Measurements from ENCODE around the gene SYCN. TPM values are rescaled to one million over a fixed set of nuclear protein-coding genes. Genes with fewer than 3 reads are reported as not detected.

The SYCN gene
- total RNA-seq, 1 donor from 2014 or later: not detected

DNA sequence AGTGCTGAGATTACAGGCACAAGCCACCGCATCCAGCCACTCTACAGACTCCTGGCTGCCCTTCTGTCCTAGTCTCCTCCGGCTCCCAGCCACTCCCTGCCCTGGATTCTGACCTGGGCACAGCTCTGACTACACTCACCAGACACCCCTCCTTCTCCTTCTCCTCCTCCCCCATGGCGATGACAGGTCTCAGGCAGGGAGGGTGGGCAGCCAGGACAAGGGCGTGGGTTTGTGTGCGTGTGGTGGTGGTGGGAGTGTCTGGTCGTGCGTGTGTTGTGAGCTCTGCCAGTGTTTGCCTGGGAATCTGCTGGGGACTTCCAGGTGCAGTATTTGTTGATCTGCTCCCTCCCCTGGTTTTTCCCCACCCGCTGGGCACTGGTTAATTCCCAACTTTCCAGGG is 10.3 kb downstream of the SYCN start:
- no peak for DNase-seq

DNA sequence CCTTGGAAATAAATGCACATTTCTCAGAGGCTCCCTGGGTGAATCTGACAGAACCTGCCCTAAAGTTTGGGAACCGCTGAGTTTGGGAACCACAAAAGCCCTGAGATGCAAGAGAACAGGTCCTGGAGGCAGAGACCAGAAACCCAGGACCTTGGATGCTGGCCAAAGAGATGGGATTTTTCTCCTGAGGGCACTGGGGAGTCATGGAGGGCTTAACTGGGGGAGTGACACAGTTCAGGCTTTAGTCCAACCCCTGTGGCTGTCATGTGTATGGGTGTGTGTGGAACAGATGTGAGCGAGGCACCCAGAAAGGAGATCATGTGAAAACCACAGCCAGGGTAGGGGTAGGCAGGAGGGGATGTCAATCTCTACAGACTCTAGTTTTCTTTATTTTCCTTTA is 11.2 kb downstream of the SYCN start:
- DNase-seq: no peak

DNA sequence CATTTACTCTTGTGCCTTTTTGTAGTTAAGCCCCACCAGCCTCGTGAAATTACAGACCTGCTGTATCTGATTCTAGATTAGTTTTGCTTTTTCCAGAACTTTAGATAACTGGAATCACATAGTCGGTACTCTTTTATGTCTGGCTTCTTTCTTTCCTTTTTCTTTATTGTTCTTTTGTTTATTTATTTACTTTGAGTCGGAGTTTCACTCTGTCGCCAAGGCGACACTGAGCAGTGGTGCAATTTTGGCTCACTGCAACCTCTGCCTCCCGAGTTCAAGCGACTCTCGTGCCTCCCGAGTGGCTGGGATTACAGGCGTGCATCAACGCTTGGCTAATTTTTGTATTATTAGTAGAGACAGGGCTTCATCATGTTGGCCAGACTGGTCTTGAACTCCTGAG is 13.3 kb downstream of the SYCN start:
- DNase-seq: no peak

DNA sequence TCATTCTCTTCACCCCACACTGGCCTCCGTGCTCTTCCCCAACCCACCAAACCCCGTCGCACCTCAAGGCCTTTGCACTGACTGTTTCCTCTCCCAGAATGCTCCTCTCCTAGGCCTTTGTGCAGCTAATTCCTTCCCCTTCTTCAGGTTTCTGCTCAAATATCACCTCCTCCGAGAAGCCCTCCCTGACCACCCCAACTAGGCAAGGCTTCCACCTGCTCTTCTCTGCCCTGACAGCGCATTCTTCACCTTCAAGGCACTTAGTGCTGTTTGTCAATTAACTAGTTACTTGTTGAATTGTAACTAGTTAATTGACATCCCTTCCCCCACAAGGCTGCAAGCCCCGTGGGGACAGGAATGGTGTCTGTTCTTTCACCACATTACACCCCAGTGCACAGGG is 15.1 kb downstream of the SYCN start:
- no peak for DNase-seq

DNA sequence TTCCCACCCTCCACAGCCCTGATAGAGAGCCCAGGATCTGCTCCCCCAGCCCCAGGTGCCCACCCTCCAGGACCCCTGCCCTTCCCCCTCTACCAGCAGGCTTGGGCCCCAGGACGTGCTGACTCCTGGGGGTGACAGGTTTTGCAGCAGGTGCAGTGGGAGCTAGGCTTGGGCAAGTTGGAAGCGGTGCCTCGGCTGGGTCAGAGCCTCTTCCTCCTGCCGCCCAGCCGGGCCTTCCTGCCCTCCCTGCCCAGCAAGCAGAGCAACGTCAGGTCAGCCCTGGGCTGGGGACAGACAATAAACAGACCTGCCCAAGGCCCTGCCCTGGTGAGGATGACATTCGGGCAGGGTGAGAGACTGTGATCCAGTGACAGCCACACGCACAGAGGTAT is 16.5 kb downstream of the SYCN start:
- DNase-seq: no peak

DNA sequence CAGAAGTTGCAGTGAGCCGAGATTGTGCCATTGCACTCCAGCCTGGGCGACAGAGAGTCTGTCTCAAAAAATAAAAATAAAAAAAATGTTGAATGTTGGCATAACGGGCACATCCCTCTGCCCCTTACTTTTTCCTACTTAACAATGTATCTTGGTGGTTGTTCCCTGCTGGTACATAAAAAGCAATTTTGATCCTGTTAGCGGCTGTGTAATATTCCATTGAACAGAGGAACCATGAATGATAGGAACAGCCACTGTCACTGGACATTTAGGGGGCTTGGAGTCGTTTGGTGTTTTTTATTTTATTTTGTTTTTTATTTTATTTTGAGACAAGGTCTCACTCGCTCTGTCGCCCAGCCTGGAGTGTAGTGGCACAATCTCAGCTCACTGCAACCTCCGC is 17.7 kb downstream of the SYCN start:
- no peak for DNase-seq

DNA sequence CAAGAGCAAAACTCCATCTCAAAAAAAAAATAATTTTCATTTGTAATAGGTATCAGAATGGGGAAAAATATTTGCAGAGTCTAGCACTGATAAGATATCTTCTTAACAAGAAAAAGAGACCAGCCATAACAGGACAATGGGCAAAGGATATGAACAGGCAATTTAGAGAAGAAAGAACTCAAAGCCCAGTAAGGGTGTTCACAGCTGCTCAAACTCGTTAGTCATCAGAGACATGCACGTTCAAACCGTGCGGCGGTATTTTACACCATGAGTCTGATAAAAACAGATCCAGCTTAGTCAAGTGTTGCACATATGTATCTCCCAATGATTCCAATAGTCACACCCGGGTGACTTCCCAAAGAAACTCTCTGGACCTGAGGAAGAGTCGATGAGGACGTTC is 21.0 kb downstream of the SYCN start:
- DNase-seq: no peak

DNA sequence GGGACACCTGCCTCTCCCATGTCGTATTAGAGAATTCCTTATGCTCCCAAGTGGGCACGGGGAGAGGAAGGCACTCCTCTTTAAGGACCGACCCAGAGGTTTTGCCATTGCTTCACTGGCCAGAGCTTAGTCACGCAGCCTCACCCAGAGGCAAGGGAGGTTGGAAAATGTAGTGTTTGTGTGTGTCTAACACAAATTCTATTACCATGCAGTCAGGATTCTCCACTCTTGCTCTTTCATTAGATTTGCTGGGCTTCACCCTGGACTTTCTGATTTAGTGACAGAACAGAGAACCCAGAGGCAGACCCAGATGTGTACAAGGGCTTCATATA is 21.9 kb downstream of the SYCN start:
- DNase-seq: no peak

DNA sequence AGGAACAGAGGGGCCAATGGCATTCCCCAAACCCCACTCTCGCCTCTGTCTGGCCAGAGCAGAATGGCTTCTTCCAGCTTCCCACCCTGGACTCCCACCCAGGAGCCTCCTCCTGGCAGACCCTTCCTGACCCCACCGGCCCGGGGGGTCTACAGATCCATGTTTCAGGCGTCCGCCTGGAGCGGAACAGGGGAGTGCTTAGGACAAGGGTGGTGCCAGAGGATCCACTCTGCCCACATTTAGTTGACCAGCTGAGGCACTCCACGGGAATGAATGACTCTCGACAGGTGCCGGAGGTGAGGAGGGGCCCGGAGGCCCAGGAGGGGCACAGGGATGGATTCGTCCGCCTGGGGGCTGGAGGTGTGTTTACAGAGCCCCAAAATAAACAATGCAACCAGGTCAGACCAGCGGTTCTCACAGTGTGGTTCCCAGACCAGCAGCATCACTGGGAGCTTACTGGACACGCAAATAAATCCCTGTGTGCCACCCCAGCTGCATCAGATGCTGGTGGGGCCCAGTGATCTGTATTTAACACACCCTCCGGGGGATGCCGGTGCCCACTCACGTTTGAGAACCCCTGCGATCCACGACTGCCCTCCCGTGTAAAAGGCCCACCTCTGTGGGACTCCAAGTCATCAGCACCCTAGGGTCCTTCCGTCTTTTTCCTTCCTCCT is 22.4 kb downstream of the SYCN start:
- DNase-seq: no peak

DNA sequence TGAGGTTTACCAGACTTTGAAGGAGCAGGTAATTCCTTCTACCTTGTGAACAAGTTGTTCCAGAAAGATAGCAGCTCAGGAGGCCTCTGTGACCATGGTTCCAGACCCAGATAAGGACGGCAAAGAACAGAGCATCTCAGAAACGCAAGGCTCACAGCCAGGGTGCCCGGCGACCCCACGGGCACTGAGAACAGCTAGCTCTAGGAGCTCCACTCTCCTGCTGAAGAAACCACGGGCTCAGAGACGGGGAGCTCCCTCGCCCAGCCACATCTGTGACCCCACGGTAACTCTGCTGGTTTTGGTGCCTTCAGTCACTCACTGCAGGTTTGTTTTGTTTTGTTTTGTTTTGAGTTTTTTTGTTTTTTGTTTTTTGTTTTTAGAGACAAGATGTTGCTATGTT is 23.3 kb downstream of the SYCN start:
- no peak for DNase-seq

DNA sequence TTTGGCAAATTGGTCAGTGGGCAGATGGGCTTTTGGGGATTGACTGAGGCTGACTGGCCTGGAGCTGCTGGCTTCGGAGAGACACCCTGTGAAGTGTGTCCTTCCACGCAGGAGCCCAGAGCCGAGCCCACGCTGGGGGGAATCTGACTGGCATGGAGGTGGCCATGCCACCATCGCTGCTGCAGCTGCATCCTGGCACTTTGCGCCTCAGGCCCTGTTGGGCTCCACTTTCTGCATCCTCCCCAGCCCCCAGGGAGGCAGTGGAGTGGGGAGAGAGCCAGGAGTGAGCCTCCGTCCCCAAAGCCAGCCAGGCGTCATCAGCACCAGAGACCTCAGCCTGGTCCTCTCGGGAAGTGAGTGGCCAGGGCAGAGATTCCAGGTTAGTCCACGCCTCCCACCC is 24.3 kb downstream of the SYCN start:
- no peak for DNase-seq

DNA sequence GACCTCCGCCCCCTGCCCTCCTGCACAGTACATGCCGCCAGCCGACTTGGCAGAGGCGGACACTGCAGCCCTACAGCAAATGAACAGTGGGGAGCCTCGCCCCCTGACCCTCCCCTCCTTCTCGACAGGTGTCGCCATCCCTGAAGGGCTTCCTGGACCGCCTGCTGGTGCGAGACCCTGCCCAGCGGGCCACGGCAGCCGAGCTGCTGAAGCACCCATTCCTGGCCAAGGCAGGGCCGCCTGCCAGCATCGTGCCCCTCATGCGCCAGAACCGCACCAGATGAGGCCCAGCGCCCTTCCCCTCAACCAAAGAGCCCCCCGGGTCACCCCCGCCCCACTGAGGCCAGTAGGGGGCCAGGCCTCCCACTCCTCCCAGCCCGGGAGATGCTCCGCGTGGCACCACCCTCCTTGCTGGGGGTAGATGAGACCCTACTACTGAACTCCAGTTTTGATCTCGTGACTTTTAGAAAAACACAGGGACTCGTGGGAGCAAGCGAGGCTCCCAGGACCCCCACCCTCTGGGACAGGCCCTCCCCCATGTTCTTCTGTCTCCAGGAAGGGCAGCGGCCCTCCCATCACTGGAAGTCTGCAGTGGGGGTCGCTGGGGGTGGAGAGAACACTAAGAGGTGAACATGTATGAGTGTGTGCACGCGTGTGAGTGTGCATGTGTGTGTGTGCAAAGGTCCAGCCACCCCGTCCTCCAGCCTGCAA is 25.6 kb downstream of the SYCN start:
- no peak for DNase-seq

DNA sequence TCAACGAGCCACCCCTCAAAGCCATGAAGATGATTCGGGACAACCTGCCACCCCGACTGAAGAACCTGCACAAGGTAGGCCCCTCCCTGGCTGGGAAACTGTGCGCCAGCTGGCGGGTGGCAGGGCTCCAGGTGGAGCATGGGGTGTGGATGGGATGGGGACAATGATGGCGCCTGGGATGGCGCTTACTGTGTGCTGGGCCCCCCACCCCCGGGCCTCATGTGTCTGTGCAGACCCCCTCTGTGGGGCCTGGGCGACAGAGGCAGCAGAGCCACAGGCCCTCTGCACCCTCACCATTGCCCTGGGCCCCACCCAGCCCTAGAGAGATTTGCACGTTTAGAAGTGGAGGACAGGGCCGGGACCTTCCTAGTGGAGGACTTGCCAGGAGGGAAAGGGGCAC is 26.3 kb downstream of the SYCN start:
- no peak for DNase-seq

DNA sequence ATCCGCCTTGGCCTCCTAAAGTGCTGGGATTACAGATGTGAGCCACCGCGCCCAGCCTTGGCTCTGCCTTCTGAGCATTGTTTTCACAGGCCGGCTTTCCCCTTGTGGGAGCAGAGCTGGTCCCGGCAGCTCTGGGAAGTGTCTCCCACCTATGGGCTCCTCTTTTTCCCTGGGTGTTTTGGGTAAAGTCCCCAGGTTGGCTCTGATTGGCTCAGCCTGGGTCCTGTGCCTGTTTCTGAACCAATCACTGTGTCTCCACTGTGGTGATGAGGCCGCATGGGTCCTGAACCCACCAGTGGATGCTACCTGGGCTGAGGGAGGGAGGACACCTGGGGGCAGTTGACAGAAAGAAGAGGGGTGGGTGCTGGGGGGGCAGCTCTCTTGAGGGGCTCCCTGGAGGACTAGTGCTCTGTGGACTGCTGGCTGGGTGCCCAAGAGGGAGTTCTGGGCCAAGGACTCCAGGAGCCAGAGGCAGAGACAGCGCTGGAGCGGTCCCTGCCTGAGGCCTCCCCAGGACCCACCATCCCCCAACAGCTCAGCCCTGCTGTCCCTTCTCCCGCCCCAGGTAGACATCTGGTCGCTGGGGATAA is 26.9 kb downstream of the SYCN start:
- no peak for DNase-seq

DNA sequence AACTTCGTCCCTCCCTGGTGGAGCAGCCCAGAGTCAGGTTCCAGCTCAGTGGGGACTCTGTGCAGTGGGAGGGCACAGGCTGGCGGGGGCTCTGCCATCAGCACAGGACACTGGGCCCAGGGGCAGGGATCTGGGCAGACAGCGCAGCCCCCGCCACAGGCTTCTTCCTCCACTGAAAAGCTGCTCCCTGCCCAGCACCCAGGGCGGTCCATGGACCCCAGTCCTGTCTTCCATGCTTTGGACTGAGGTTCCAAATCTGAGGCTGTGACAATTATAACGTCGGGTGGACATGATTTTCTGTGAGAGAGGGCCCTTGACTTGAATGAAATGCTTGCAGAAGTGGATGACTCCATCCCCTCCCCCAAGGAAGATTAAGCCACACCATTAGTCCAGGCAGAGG is 28.5 kb downstream of the SYCN start:
- no peak for DNase-seq

DNA sequence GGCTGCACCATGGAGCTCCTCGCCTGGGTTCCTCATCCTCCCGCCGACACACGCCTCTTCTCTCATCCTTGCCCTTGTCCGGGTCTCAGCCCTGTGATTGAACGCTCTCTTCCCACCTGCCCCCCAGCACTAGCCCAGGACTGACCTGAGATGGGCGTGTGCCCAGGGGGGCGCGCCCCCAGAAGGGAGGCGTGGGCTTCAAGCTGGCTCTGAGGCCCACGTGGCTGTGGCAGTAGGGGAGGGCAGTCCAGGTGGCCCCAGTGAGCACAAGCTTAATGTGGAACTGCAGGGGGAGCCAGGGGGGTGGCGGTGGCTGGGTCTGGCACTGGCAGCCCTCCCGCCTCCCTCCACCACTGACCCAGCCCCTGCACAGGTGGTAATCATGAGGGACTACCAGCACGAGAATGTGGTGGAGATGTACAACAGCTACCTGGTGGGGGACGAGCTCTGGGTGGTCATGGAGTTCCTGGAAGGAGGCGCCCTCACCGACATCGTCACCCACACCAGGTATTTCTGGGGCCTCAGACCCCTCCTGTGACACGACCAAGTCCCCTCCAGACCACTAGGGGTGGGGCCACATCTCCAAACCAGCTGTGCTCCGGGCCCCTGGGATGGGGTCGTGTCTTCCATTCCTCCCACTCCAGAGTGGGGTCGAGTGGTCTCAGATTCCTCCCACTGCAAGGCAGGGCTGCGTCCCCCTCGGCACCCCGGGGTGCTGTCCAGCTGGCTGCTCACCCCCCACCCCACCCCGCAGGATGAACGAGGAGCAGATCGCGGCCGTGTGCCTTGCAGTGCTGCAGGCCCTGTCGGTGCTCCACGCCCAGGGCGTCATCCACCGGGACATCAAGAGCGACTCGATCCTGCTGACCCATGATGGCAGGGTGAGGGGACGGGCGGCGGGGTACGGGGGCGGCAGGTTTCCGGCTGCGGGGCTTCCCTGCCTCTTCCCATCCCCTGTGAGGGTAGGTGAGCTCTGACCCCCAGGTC is 29.2 kb downstream of the SYCN start:
- DNase-seq: no peak

DNA sequence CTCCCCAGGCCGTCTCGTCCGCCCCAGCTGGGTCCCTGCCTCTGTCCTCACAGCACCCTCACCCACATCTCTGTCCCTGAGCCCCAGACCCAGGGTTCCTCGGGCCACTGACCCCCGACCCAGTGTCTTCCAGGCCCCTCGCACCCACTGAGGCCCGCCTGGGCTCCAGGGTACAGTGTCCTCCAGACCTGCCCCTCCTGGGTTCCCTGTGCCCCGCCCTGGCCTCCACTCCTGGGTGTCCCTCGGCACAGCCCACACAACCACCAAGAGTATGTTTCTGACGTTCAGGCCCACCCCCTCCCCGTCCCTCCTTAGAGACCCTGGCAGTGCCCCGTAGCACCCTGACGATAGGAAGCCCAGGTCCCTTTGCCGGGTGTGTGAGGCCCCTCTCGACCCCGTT is 29.9 kb downstream of the SYCN start:
- DNase-seq: no peak

DNA sequence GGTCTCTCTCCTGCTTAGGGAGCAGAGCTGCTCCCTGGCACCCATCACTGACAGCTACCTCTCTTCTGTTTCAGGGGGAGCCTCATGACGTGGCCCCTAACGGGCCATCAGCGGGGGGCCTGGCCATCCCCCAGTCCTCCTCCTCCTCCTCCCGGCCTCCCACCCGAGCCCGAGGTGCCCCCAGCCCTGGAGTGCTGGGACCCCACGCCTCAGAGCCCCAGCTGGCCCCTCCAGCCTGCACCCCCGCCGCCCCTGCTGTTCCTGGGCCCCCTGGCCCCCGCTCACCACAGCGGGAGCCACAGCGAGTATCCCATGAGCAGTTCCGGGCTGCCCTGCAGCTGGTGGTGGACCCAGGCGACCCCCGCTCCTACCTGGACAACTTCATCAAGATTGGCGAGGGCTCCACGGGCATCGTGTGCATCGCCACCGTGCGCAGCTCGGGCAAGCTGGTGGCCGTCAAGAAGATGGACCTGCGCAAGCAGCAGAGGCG is 30.5 kb downstream of the SYCN start:
- no peak for DNase-seq

DNA sequence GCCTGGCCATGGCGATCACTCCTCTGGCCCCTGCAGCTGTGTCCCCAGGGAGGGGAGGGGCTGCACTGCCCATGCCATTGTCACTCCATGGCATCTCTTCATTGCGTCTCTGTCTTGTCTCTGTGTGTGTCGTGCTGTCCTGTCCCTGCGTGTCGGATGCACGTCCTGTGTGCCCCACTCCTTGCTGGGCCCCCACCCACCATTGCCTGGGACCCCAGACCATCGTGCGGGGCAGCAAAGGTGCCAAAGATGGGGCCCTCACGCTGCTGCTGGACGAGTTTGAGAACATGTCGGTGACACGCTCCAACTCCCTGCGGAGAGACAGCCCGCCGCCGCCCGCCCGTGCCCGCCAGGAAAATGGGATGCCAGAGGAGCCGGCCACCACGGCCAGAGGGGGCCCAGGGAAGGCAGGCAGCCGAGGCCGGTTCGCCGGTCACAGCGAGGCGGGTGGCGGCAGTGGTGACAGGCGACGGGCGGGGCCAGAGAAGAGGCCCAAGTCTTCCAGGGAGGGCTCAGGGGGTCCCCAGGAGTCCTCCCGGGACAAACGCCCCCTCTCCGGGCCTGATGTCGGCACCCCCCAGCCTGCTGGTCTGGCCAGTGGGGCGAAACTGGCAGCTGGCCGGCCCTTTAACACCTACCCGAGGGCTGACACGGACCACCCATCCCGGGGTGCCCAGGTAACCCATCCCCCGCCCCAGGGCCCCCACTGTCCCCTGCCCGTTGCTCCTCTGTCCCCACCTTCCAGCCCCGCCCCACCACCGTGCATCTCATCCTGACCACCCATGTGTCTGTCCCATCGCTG is 31.2 kb downstream of the SYCN start:
- DNase-seq: no peak

DNA sequence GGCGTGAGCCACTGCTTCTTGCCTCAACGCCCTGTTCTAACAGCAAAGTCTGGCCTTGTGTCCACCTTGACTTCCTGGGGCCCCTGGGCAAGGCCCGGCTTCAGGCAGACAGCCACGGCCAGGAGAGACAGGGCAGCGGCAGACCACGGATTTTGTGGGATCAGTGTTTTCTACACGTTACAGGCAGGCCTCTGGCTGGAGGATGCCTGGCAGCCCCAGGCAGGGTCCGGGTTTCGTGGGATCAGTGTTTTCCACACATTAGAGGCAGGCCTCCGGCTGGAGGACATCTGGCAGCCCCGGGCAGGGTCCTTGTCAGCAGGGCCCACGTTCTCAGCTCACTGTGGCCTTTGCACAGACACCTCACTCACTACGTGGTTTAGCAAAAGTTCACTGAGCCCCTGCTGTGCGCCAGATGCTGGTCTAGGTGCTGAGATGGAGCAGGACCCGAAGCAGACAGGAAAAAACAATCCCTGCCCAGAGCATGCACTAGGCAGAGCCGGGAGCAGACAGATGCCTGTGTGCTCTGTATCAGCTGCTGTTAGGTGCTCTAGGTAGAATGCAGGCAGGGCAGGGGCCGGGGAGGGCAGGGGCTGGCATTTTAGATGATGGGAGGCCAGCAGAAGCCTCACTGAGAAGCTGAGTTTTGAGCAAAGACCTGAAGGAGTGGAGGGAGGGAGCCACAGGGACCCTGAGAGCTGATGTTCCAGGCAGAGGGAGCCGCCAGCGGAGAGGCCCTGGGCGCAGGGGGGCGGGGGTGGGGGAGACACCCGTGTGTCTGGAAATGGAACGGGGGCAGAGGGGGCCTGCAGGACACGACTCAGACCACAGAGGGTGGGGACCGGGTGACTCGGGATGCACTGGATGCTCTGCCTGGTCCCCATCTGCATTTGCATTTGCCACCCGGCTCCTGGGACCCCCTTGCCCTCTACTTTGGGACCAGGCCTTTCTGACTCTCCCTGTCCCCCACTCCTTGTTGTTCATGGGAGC is 32.3 kb downstream of the SYCN start:
- DNase-seq: no peak

Data from tongue (tissue), 2 donors.